NCI-H1092 treated with DMSO at 0.1 percent for 48 hours (cell line): ENCODE data around the gene ARSI.

Experiments used
- DNase-seq: peaks from one replicate; lab custom pipeline; 2025; lab: John Stamatoyannopoulos, UW

The ARSI gene

DNA sequence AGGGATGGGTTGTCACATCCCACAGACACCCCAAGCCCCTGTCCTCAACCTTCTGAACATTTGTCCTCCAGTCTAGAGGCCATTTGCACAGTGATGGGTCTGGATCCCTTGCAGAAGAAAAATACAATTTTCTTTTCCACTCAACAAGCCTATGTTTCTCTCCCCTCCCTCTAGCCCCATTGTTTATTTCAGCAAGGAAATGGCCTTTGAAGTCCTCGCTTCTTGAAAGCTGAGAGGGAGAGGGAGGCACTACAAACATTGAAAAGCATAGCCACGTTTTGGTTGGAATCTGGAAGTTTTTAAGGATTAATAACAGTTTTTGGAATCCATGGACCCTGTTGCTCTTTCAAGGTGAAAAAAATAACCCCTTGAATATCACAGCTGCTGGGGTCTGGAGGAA is 24.0 kb upstream of the ARSI start:
- no peak for DNase-seq

DNA sequence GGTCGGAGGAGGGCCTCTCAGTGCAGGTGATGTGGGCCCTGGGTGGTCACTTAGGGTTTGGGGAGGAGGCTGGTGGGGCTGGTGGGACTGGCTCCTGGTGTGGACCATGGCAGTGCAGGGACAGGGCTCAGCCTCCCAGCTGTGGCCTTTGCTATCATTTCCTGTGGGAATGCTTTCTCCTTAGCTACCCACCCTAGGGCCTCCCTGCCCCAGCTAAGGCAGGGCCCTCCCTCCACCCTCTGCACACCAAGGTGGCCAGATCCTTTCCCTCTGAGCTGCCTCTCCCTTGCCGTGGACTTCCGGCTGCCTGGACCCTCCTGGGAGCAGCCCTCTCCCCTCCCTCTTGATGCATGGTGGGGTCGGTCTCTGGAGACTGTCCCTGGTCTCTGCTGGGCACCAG is 22.7 kb upstream of the ARSI start:
- DNase-seq, result no peak

- no peak for DNase-seq
Observed at GRCh38 chr5:150323819-150324218, 21.1 kb upstream of the ARSI start.

- no peak for DNase-seq
Observed at GRCh38 chr5:150323092-150323491, 20.4 kb upstream of the ARSI start.

DNA sequence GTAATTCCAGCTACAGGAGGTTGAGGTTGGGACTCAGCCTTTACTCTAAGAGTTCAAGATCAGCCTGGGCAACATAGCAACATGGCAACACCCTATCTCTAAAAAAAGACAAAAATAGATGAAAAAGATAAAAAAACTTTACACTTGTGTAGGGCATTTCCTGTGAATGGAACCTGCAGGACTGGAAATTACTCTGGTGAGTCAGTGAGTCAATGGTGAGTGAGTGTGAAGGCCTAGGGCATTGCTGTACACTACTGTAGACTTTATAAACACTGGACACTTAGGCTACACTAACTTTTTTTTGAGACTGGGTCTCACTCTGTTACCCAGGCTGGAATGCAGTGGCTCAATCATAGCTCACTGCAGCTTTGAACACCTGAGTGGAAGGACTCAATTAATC is 19.5 kb upstream of the ARSI start:
- no peak for DNase-seq

DNA sequence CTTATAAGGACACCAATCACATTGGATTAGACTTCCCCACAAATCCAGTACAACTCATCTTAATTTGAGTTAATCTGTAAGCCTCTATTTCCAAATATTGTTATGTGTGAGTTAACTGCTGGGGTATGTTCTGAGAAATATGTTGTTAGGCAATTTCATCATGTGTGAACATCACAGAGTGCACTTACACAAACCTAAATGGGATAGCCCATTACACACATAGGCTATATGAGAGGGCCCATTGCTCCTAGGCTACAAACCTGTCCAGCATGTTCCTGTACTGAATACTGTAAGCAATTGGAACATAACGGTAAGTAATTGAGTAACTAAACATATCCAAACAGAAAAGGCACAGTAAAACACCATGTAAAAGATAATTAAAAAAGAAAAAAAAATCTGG is 19.1 kb upstream of the ARSI start:
- no peak for DNase-seq

DNA sequence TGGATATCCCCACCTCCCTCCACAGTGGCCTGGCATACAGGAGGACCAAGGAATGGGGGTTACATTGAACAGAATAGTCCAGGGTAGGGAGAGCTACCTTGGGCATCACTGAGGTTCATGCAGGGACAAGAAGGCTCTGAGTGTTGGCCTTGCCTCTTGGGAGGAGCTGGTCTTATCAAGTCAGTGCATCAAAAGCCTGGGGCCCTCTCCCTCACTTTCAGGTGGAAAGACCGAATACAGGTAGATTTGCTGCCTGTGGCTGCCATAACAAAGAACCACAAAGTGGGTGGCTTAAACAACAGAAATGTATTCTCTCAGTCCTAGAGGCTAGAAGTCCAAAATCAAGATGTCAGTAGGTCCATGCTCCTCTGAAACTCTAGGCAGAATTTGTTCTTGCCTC is 18.5 kb upstream of the ARSI start:
- DNase-seq, result no peak

GRCh38 chr5:150320044-150320613 is 17.4 kb upstream of the ARSI start:
- DNase-seq, result no peak

- DNase-seq, result no peak
Observed at GRCh38 chr5:150319484-150319790, 16.7 kb upstream of the ARSI start.

DNA sequence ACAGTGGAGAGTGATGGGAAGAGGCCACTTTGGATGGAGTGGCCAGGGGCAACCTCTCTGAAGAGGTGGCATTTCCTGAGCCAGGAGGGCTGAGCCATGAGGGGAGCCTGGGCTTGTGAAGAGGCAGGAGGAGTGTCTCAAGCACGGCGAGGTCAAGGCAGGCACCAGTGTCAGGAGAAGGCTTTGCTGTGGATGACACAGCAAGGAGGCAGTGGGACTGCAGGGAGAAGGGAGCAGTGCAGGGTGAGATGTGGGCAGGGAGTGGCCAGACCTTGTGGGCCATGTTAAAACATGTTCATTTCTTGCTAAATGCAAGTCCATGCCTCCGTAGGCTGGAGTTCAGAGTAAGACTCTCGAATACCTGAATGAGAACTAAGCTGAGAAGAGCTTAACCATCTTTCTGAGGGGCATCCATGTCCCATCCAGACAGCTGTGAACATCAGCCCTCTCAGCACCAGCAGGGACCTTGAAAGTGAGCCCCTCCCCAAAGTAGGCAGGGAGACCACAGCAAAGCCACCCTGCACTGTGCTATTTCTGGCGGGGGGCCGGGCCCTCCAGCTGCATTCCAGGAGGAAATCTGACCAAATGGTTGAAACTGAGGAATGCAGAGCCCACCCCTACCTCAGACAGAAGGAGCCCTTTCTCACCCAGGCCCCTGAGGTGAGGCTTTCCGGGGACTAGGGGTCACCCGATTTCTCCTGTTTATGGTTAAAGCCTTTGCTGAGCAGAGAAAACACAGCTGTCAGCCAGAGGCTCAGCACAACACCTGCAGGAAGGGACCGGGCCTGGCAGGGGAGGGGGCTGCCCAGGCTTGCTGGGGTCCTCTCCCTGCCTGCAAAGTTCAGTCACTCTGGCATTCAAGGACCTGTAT is 16.1 kb upstream of the ARSI start:
- DNase-seq, result no peak

GRCh38 chr5:150317048-150318003 is 14.6 kb upstream of the ARSI start:
- no peak for DNase-seq

GRCh38 chr5:150316320-150316719 is 13.6 kb upstream of the ARSI start:
- DNase-seq, result no peak

- DNase-seq, result no peak
Observed at GRCh38 chr5:150315245-150315644, 12.5 kb upstream of the ARSI start.

DNA sequence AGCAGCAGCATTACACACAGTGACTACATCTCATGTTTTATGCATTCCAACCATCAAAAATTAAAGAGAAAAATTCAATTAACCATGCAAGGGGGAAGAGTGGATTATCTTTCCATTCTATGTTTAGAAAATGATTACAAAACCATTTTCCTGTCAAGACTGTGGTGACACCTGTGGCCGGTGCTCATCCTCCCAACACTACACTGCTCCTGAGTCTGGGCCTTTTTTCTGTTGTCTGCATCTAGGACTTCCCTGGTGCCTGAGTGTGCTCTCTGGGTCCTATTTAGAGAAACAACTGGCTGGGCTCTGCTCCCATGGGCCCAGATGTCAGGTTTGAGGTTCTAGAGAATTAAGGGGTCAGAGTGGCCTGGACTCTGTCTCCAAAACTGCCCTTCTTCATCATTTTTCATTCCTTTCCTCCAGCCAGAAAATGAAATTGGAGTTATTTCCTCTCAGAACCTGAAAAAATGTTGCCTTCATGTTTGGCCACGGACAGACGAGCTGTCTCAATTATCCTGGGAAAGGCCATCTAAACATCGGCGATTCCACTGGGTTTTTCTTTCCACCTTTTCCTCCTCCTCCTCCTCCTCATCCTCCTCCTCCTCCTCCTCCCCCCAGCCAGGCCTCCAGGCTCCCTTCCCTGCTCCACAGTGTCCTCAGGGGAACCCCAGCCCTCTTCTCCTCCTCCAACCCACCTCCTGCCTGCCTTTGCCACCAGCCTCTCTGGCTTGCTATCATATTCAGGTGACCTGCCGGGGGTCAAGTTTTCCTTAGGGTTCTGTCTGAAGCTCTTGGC is 11.4 kb upstream of the ARSI start:
- DNase-seq, result no peak

- no peak for DNase-seq
Observed at GRCh38 chr5:150313501-150313900, 10.8 kb upstream of the ARSI start.

GRCh38 chr5:150312518-150312917 is 9.8 kb upstream of the ARSI start:
- DNase-seq, result no peak

DNA sequence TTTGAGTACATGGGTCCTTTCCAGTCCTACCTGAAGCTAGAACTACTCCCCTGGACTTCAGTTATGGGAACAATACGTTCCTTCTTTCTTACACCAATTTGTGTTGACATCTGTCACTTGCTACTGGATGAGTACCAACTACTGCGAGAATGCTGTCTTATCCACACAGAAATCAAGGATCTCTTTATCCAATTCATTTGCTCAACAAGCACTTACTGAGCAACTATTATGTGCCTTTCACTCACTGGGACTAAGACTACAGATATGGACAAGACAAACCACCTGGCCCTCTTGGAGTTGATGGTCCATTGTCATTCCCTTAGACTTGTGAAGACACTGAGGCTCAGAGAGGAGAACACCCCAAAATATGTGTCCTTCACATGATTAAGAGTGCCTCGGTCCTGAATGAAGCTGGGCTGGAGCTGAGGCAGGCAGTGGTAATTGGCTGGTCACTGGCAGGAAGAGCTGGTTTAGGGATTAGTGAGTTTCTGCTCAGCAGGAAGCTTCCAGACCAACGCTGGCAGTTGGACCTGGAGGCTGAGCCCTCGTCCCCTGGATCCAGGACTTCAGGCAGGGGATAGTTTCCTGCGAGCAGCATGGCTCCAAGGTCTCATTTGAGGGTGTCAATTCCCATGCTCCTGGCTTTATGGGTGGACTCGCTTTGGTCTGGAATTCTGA is 8.4 kb upstream of the ARSI start:
- DNase-seq, result no peak

- no peak for DNase-seq
Observed at GRCh38 chr5:150310246-150310645, 7.5 kb upstream of the ARSI start.

- DNase-seq, result no peak
Observed at GRCh38 chr5:150309886-150310239, 7.2 kb upstream of the ARSI start.

- no peak for DNase-seq
Observed at GRCh38 chr5:150309101-150309885, 6.6 kb upstream of the ARSI start.
